ENCODE data around the gene FAM163B. TPM values are rescaled to one million over a fixed set of nuclear protein-coding genes. Genes with fewer than 3 reads are reported as not detected.

Gene FAM163B
- total RNA-seq, 1 experiment from 2014 or later: not detected

GRCh38 chr9:133591985-133592384 lies 17.2 kb downstream of the FAM163B start:
- no TSS peak for BruUV-seq (replicated peaks)
- H3K36me3 Mint-ChIP-seq (ENCODE audit: insufficient read depth, unreplicated experiment): no peaks in the 10 kb centered on the region
- no peak for DNase-seq
- peaks cover 4% of the 10 kb centered on the region for H3K27me3 Mint-ChIP-seq (ENCODE audit: insufficient read depth, unreplicated experiment)
- ChIA-PET CTCF (no interaction called here), POLR2A (no interaction called here)
- H3K9me3 Mint-ChIP-seq (ENCODE audit: unreplicated experiment): peaks cover 16% of the 10 kb centered on the region
- no peak overlapping the region for H3K4me3 Mint-ChIP-seq (ENCODE audit: unreplicated experiment)
- Histone ChIP-seq H3K27me3 (replicated peaks; ENCODE audit: control insufficient read depth, insufficient read depth, low read length) (no peaks in the 10 kb centered on the region), H3K36me3 (ENCODE audit: control insufficient read depth, insufficient read depth, low read length) (no peaks in the 10 kb centered on the region), H3K9me3 (peaks cover 9% of the 10 kb centered on the region), H3K4me3 (ENCODE audit: low read depth, low read length) (no peak overlapping the region), H3K4me1 (no peaks in the 10 kb centered on the region)
- TF ChIP-seq CTCF (IDR thresholded peaks at IDR 0.05; ENCODE audit: insufficient read depth in 1 of 2, low read depth in 1 of 2, low read length in 1 of 2, severe bottlenecking in 1 of 2, unreplicated experiment in 1 of 2): no peak
- H3K4me1 Mint-ChIP-seq (ENCODE audit: low read depth, unreplicated experiment): no peaks in the 10 kb centered on the region
- intact Hi-C loops (cut with micrococcal nuclease; ENCODE audit: unreplicated experiment): no loop called here
- H3K27ac Mint-ChIP-seq (ENCODE audit: unreplicated experiment): no peak overlapping the region

- H3K4me1 ChIP-seq: no peaks in the 10 kb centered on the region
- H3K9me3 Mint-ChIP-seq (ENCODE audit: unreplicated experiment): peaks cover 11% of the 10 kb centered on the region
- peaks cover 4% of the 10 kb centered on the region for H3K27me3 Mint-ChIP-seq (ENCODE audit: insufficient read depth, unreplicated experiment)
- no peaks in the 10 kb centered on the region for H3K36me3 ChIP-seq (ENCODE audit: control insufficient read depth, insufficient read depth, low read length)
- intact Hi-C loops (cut with micrococcal nuclease; ENCODE audit: unreplicated experiment): no loop called here
- no peaks in the 10 kb centered on the region for H3K36me3 Mint-ChIP-seq (ENCODE audit: insufficient read depth, unreplicated experiment)
- no peak overlapping the region for H3K4me3 Mint-ChIP-seq (ENCODE audit: unreplicated experiment)
- no peaks in the 10 kb centered on the region for H3K27me3 ChIP-seq (replicated peaks; ENCODE audit: control insufficient read depth, insufficient read depth, low read length)
- no peaks in the 10 kb centered on the region for H3K4me1 Mint-ChIP-seq (ENCODE audit: low read depth, unreplicated experiment)
- POLR2A ChIA-PET: no interaction called here
- no peak overlapping the region for H3K4me3 ChIP-seq (ENCODE audit: low read depth, low read length)
- CTCF ChIA-PET: no interaction called here
- peaks cover 6% of the 10 kb centered on the region; the same call in 1 of the 2 replicates for H3K9me3 ChIP-seq
- no TSS peak for BruUV-seq (replicated peaks)
- DNase-seq: no peak
- TF ChIP-seq CTCF (IDR thresholded peaks at IDR 0.05; ENCODE audit: insufficient read depth in 1 of 2, low read depth in 1 of 2, low read length in 1 of 2, severe bottlenecking in 1 of 2, unreplicated experiment in 1 of 2): no peak
- H3K27ac Mint-ChIP-seq (ENCODE audit: unreplicated experiment): no peak overlapping the region
Measured at GRCh38 chr9:133591116-133591910, 17.9 kb downstream of the FAM163B start.

DNA sequence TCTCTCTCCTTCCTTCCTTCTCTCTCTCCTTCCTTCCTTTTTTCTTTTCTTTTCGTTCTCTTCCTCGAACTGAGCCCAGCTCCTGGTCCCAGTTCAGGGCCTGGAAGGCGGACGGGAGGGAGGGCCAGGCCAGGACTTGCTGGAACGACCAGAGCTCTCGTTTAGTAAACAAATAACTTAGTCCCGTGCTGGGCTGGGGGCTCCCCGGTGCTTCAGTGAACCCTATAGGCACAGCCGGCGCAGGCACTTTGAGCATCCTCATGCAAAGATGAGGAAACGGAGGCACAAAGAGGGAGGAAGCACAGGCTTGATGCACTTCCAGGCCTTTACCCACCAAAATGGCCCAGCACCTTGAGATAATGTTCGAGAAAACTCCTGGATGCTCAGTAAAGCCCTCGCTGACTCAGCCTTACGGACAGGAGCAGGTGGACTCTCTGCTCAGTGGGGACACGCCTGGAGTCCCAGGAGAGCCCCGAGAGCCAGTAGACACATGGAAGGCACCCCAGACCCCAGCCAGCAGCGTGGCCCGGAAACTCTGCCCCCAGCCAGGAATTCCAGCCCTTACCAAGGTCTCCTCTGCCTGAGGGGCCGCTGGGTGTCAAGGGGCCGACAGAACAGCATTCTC lies 18.8 kb downstream of the FAM163B start:
- no peaks in the 10 kb centered on the region for H3K36me3 ChIP-seq (ENCODE audit: control insufficient read depth, insufficient read depth, low read length)
- CTCF ChIA-PET: no interaction called here
- H3K9me3 Mint-ChIP-seq (ENCODE audit: unreplicated experiment): peaks cover 11% of the 10 kb centered on the region
- no peaks in the 10 kb centered on the region for H3K4me1 Mint-ChIP-seq (ENCODE audit: low read depth, unreplicated experiment)
- H3K36me3 Mint-ChIP-seq (ENCODE audit: insufficient read depth, unreplicated experiment): no peaks in the 10 kb centered on the region
- intact Hi-C loops (cut with micrococcal nuclease; ENCODE audit: unreplicated experiment): no loop called here
- H3K9me3 ChIP-seq: peaks cover 6% of the 10 kb centered on the region; the same call in 1 of the 2 replicates
- BruUV-seq (replicated peaks): no TSS peak
- TF ChIP-seq CTCF (IDR thresholded peaks at IDR 0.05; ENCODE audit: insufficient read depth in 1 of 2, low read depth in 1 of 2, low read length in 1 of 2, severe bottlenecking in 1 of 2, unreplicated experiment in 1 of 2): no peak
- POLR2A ChIA-PET: no interaction called here
- no peak for DNase-seq
- no peaks in the 10 kb centered on the region for H3K4me1 ChIP-seq
- H3K4me3 Mint-ChIP-seq (ENCODE audit: unreplicated experiment): no peak overlapping the region
- peaks cover under 1% of the 10 kb centered on the region for H3K27me3 Mint-ChIP-seq (ENCODE audit: insufficient read depth, unreplicated experiment)
- no peak overlapping the region for H3K4me3 ChIP-seq (ENCODE audit: low read depth, low read length)
- H3K27me3 ChIP-seq (replicated peaks; ENCODE audit: control insufficient read depth, insufficient read depth, low read length): no peaks in the 10 kb centered on the region
- no peak overlapping the region for H3K27ac Mint-ChIP-seq (ENCODE audit: unreplicated experiment)
